NB4 (cell line): ENCODE results near the gene MAP4K4.

Experiments
- CTCF ChIP-seq: IDR thresholded peaks from one replicate; pipeline ENCODE4 v1.5.1; 2012; ENCODE audit warnings: low read depth, low read length
- MAX ChIP-seq: IDR thresholded peaks from 2 replicates; pipeline ENCODE4 v1.6.1; 2011; ENCODE audit warnings: low read depth, low read length
- MYC ChIP-seq: IDR thresholded peaks from 2 replicates; pipeline ENCODE4 v1.6.1; 2011; ENCODE audit warnings: low read depth, low read length

GRCh38 chr2:101734505-101735165, 37.1 kb downstream of the MAP4K4 start:
- no peak for TF ChIP-seq CTCF
- no peak for TF ChIP-seq MAX
- TF ChIP-seq MYC = no peak
